ENCODE measurements around the gene REXO1.

DNA sequence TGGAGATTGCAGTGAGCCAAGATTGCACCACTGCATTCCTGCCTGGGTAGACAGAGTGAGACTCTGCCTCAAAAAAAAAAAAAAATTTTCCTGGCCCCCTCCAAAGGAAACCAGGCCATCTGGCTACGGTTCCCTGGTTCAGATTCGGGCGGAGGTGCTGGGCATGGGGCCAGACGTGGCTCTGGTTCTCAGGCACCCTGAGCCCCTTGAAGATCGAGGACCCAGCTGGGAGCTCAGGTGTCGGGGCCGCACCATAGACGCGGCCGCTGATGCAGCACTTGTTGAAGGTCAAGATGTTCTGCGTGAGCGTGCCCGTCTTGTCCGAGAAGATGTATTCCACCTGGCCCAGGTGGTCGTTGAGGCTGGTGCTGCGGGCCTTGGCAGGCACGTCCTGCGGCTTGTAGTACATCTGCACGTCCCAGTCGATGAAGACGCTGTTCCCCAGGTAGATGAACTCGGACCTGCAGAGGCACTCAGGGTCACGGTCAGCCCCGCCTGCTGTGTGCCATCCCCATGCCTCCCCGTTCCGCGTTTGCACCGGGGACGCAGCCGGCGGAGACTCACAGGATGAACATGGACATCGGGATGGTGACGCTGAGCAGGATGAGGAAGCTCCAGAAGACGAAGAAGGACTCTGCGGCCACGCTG lies 48.5 kb downstream of the REXO1 start:
- no peak for TF ChIP-seq POLR2AphosphoS5 (IDR thresholded peaks at IDR 0.05; ENCODE audit: low read depth, low read length)
- TF ChIP-seq, protein P1, sequence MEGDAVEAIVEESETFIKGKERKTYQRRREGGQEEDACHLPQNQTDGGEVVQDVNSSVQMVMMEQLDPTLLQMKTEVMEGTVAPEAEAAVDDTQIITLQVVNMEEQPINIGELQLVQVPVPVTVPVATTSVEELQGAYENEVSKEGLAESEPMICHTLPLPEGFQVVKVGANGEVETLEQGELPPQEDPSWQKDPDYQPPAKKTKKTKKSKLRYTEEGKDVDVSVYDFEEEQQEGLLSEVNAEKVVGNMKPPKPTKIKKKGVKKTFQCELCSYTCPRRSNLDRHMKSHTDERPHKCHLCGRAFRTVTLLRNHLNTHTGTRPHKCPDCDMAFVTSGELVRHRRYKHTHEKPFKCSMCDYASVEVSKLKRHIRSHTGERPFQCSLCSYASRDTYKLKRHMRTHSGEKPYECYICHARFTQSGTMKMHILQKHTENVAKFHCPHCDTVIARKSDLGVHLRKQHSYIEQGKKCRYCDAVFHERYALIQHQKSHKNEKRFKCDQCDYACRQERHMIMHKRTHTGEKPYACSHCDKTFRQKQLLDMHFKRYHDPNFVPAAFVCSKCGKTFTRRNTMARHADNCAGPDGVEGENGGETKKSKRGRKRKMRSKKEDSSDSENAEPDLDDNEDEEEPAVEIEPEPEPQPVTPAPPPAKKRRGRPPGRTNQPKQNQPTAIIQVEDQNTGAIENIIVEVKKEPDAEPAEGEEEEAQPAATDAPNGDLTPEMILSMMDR (IDR thresholded peaks at IDR 0.05), result no peak
- TF ChIP-seq, protein P2, sequence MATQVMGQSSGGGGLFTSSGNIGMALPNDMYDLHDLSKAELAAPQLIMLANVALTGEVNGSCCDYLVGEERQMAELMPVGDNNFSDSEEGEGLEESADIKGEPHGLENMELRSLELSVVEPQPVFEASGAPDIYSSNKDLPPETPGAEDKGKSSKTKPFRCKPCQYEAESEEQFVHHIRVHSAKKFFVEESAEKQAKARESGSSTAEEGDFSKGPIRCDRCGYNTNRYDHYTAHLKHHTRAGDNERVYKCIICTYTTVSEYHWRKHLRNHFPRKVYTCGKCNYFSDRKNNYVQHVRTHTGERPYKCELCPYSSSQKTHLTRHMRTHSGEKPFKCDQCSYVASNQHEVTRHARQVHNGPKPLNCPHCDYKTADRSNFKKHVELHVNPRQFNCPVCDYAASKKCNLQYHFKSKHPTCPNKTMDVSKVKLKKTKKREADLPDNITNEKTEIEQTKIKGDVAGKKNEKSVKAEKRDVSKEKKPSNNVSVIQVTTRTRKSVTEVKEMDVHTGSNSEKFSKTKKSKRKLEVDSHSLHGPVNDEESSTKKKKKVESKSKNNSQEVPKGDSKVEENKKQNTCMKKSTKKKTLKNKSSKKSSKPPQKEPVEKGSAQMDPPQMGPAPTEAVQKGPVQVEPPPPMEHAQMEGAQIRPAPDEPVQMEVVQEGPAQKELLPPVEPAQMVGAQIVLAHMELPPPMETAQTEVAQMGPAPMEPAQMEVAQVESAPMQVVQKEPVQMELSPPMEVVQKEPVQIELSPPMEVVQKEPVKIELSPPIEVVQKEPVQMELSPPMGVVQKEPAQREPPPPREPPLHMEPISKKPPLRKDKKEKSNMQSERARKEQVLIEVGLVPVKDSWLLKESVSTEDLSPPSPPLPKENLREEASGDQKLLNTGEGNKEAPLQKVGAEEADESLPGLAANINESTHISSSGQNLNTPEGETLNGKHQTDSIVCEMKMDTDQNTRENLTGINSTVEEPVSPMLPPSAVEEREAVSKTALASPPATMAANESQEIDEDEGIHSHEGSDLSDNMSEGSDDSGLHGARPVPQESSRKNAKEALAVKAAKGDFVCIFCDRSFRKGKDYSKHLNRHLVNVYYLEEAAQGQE (IDR thresholded peaks at IDR 0.05; ENCODE audit: insufficient read depth in 1 of 2, low read depth in 2 of 2, low read length in 1 of 2), result no peak

Data from Panc1 (cell line).